ENCODE measurements around the gene NRP1.

Gene NRP1

GRCh38 chr10:33350041-33350440 is 15.6 kb upstream of the NRP1 start:
- H3K4me3 ChIP-seq (ENCODE audit: low read length), result no peak overlapping the region
- DNase-seq (ENCODE audit: low read depth), result no peak
- TF ChIP-seq, protein P1, sequence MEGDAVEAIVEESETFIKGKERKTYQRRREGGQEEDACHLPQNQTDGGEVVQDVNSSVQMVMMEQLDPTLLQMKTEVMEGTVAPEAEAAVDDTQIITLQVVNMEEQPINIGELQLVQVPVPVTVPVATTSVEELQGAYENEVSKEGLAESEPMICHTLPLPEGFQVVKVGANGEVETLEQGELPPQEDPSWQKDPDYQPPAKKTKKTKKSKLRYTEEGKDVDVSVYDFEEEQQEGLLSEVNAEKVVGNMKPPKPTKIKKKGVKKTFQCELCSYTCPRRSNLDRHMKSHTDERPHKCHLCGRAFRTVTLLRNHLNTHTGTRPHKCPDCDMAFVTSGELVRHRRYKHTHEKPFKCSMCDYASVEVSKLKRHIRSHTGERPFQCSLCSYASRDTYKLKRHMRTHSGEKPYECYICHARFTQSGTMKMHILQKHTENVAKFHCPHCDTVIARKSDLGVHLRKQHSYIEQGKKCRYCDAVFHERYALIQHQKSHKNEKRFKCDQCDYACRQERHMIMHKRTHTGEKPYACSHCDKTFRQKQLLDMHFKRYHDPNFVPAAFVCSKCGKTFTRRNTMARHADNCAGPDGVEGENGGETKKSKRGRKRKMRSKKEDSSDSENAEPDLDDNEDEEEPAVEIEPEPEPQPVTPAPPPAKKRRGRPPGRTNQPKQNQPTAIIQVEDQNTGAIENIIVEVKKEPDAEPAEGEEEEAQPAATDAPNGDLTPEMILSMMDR (conservative IDR thresholded peaks at IDR 0.05; ENCODE audit: low read length), result no peak

- no peak overlapping the region for H3K4me3 ChIP-seq (ENCODE audit: low read length)
- DNase-seq (ENCODE audit: low read depth), result no peak
- TF ChIP-seq, protein P1 (conservative IDR thresholded peaks at IDR 0.05; ENCODE audit: low read length), result no peak
These were observed 14.8 kb upstream of the NRP1 start for GRCh38 chr10:33349268-33349667.

DNA sequence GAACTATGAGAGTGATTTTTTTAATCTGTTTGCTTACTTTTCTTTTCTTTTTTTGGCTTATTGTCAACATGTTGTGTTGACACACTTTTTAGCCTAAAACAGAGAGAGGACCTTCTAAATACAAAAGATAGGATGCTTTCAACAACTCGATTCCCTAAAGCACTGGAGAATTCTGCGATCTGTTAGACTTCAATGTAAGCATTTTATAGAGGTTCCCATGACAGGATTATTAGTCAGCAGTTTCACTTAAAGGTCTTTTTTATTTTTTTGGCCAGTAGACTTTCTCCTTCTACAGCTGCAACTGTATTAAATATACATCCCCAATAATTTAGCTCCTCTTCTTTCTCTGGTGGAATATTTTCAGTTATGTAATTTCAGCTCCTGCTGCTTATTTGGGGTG is 12.7 kb upstream of the NRP1 start:
- no peak for DNase-seq (ENCODE audit: low read depth)
- no peak overlapping the region for H3K4me3 ChIP-seq (ENCODE audit: low read length)
- TF ChIP-seq, protein P1 (conservative IDR thresholded peaks at IDR 0.05; ENCODE audit: low read length), result no peak

GRCh38 chr10:33345236-33345635 is 10.8 kb upstream of the NRP1 start:
- no peak overlapping the region for H3K4me3 ChIP-seq (ENCODE audit: low read length)
- TF ChIP-seq, protein P1 (conservative IDR thresholded peaks at IDR 0.05; ENCODE audit: low read length), result no peak
- no peak for DNase-seq (ENCODE audit: low read depth)

GRCh38 chr10:33344676-33345075 is 10.2 kb upstream of the NRP1 start:
- TF ChIP-seq, protein P1 (conservative IDR thresholded peaks at IDR 0.05; ENCODE audit: low read length), result no peak
- H3K4me3 ChIP-seq (ENCODE audit: low read length), result no peak overlapping the region
- no peak for DNase-seq (ENCODE audit: low read depth)

DNA sequence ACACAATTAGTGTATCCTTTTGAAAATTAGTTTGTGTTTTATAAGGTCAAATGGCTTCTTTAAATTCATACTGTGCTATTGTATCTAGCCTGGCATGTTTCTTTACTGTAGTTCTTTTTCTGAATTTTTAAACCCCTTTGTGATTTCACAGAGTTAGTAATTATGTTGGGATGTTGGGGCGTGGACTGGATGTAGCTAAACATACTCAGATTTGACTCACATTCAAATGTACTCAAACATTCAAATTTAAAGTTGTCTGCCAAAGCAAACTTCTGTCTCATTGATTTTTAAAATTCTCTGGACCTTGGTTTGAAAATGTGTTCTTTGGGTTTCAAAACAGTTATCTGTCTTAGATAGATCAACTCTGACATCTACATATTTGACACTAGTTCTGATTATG is 7.2 kb upstream of the NRP1 start:
- H3K4me3 ChIP-seq (ENCODE audit: low read length), result peak overlapping the region; percentile 11; the same call in 1 of the 2 replicates
- DNase-seq (ENCODE audit: low read depth), result no peak
- TF ChIP-seq, protein P1 (conservative IDR thresholded peaks at IDR 0.05; ENCODE audit: low read length), result no peak

DNA sequence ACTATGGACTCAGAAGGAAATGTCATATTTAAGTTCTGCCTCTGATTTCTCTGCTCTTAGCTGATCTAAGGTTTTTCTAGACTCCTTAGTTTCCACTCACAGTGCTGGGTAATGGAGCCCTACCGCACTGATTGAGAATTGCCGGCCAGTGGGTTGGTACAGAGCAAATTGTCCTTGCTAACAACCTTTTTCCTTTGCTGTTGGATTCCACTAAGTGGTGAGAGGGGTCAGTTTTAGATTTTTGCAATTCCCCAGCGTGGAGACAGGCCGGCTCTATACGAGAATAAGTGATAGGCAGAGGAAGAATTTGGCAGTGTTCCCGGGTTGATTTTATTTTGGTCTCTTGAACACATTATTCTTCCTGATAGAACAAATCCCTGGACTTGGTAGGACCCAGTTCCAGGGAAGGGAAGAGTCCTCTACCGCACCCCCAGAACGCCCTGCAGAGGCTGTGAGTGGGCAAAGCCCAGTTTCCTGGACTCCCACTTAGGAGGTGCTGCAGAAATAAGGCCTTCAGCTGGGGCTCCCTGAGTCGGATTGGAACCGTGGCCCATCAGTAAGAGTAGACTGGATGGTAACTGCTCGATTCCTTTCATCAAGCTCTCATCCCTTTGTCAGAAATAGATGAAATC is 3.0 kb upstream of the NRP1 start:
- TF ChIP-seq, protein P1 (conservative IDR thresholded peaks at IDR 0.05; ENCODE audit: low read length), result peak; percentile 47
- peak overlapping the region; percentile 94 for H3K4me3 ChIP-seq (ENCODE audit: low read length)
- DNase-seq (ENCODE audit: low read depth), result peak; percentile 81
